HG03565 (cell line): Measurements from ENCODE around the gene PADI4.

Source experiments
- ATAC-seq: cut with Tn5 transposase; IDR thresholded peaks from one replicate; pipeline ENCODE4 v1.9.1; 2021; ENCODE audit warnings: mild to moderate bottlenecking, moderate library complexity; ENCODE audit not compliant: unreplicated experiment

PADI4 gene

DNA sequence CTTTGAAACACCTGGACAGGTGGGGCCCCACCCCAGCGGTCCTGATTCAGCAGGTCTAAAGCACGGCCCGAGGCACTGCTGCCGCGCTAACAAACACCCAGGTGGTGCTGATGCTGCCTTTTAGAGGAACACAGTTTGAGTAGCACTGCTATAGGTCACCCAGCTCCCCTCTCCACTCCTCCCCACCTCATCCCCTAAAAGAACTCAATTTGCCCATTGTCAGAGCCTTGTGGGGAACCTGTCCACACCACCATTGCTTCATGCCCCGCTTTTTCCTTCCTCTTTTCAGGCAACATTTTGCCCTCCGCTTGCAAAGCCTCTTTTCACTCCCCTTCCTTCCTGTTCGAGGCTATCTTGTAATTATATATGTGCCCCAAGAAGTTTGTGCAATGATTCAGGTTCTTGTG is 26.2 kb upstream of the PADI4 start:
- no peak for ATAC-seq

- ATAC-seq = no peak
Measured at GRCh38 chr1:17282836-17283235, 25.2 kb upstream of the PADI4 start.

- no peak for ATAC-seq
Measured at GRCh38 chr1:17286646-17287045, 21.4 kb upstream of the PADI4 start.

DNA sequence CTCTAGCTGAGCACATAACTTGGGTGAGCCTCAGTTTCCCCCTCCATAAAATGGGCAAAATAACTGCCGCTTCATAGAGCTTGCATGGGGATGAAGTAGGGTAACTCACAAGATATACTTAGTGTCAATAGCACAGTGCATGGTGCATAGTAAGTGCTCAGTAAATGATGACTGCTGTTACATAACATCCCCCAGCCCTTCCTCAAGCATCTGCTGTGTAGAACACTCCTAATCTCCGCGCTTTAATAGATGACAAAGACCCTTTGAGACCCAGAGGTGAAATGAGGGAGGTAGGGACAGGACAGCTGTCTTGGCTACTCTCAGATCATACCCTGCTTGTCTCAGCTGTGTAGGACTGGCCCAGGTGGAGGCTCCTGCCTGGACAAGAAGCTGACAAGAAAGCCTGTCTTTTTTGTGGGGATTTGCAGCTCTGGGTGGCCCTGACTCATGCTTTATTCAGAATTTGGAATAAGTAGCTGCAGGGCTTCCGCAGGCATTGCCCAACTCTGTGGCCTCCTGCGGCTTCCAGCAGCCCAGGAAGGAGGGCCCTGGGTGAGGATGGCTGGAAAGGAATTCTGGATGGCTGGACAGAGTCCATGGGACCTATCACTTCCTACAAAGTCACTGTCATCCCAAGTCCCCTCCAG is 20.7 kb upstream of the PADI4 start:
- ATAC-seq = no peak

- ATAC-seq = no peak
Measured at GRCh38 chr1:17289721-17290120, 18.3 kb upstream of the PADI4 start.

GRCh38 chr1:17290553-17290952 is 17.4 kb upstream of the PADI4 start:
- no peak for ATAC-seq

DNA sequence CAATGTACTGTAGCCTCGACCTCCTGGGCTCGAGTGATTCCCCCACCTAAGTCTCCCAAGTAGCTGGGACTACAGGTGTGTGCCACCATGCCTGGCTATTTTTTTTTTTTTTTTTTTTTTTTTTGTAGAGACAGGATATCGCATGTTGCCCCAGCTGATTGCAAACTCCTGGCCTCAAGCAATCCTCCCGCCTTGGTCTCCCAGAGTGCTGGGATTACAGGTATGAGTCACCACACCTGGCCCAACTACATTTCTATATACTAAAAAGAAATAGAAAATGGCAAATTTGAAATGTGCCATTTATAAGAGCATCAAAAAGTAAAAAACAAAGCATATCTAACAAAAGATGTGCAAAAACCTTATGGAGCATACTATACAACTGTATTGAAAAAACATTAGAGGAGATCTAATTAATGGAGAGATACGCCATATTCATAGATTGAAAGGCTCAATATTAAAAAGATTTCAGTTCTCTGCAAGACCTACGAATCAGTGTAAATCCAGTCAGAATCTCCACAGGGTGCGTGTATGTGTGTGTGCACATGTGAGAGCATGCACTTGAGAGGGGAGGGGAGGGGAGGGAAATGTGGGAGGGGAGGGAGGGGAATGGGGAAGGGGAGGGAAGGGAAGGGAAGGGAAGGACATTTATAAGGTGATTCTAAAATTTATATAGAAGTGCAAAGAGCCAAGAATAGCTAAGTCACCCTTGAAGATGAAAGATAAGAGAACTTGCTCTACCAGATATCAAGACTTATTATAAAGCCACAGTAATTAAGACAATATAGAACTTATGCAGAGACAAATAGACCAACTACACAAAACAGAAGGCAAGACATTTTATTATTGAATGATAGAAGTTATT is 15.5 kb upstream of the PADI4 start:
- no peak for ATAC-seq

DNA sequence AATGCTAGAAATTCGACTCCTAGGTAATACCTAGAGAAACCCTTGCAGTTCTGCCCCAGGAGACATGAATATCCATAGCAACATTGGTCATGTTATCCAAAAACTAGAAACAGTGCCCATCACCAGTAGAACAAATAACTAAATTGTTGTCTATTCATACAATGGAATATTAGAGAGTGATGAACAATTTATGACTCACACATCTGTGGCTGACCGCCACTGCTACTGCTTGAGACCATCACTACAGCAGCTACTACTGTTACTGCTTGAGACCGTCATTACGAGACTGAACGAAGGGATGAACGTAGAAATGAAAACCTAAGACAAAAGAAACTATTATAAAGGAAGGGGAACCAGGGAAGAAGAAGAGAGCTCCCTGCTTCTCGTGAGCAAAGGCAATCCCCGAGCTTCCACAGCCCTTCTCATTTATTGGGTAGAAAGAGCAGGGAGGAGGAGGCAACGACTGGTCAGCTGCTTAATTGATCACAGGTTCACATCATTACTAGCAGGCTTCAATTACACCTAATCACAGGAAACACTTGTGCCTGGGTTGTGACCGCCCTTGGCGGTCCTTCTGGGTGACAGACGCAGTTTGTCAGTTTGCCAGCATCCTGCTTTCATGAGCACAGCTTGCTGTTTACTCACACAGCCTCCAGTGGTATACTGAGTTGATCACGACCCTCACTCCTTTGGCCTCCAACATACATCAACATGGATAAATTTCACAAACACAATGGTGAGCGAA is 14.1 kb upstream of the PADI4 start:
- ATAC-seq = no peak

GRCh38 chr1:17295292-17295691 is 12.7 kb upstream of the PADI4 start:
- no peak for ATAC-seq

- ATAC-seq = no peak
Measured at GRCh38 chr1:17296086-17296485, 11.9 kb upstream of the PADI4 start.

DNA sequence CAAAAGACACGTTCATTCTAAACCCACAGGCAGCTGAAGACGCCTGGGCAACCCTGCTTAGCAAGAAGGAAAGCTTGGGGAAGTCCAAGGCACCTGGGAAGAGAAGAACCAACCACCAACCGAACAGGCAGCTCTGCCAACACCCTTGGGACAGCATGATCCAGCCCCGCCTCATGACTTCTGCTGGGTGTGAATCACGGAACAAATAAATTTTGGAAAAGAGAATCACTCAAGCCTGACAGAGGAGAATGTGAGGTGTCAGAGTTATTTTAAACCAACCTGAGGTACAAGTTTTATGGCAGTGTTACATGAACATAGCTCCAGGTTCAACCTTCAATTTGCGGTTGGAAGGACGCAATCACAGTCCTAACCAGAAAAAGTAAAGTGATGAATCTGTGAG is 10.0 kb upstream of the PADI4 start:
- no peak for ATAC-seq

GRCh38 chr1:17301767-17302166 is 6.2 kb upstream of the PADI4 start:
- no peak for ATAC-seq

DNA sequence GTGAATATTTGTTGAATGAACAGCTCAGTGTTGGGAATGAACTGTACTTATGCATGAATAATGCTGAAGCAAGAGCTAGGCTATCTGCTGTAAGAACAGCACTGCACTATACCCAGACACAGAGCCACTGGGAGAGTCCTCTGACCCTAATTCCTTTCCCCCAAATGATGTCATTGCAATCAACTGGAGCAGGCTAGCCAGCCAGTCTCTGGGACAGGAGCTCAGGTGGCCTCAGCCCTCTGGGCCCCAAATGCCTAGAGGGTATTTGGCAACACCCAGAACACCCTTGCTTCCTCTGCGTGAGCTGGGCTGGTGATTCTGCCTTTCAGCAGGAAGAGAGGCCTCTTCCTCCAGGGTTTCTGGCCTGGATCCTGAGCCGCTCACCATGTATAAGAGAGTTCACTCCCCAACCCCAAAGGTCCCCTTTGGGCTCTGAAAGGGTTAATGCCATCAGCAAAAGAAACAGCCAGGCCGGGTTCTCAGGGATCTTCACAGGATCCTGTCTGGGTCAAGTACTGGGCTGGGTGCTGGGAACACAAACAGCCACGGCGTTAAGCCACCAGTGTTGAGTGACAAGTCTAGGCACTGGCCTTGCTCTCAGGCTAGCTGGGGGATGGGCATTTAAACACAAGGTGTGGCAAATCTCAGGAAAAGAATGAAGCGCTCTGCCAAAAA is 3.7 kb upstream of the PADI4 start:
- no peak for ATAC-seq

- no peak for ATAC-seq
Measured at GRCh38 chr1:17304826-17305175, 3.2 kb upstream of the PADI4 start.

DNA sequence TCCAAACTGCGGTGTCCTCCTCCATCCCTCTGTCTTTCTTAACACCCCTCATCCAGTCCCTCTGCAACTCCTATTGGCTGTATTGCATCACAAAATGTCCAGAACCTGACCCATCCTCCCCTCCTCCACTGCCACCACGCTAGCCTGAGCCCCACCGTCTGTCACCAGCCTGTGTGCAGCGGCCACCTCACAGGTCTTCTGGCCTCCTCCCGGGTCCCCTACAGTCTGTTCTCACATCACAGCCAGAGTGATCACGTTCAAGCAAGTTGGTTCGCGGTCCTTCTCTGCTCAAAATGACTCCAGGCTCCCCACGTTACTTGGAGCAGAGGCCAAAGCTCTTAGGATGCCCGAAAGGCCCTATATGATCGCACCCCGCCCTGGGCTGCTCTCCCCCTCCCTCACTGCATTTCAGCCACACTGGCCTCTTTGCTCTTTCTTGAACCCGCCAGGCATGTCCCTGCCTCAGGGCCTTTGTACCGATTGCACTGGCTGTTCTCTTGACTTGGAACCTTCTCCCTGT is 2.4 kb upstream of the PADI4 start:
- ATAC-seq = no peak

- ATAC-seq = no peak
Measured at GRCh38 chr1:17306407-17306806, 1.6 kb upstream of the PADI4 start.

DNA sequence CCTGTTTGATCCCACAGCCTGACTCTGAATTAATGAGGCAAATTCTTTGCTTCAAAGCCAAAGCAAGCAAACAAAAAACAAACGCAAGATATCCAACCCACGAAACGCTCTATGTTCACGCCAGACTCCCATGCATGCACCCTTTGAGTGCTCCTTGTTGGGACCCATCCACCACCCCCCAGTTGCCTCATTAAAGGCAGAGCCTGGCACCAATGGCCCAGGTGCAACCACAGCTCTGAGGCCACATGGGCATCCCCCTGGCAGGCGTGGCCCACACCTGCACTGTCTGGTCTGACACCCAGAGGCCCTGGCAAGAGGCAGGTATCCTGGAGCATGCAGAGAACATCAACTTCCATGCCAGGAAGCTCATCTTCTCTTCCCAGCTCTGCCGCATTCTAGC is 1.1 kb upstream of the PADI4 start:
- no peak for ATAC-seq

DNA sequence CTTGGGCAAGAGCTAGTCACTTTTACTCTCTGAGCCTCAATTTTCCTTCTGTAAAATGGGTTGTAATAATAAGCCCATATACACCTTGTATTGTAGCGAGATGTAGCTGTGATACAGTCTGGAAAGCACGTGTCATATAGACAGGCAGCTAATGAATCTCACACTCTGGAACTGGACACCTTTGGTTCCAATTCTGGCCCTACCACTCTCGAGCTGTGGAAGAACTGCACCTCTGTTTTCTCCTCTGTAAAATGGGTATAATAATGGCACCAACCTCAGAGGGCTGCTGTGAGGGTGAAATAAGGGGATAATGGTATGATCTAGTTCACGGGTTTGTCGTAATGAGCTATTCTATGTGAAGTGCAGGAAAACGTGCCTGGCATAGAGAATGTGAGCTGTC is 668 bp upstream of the PADI4 start:
- ATAC-seq = no peak

DNA sequence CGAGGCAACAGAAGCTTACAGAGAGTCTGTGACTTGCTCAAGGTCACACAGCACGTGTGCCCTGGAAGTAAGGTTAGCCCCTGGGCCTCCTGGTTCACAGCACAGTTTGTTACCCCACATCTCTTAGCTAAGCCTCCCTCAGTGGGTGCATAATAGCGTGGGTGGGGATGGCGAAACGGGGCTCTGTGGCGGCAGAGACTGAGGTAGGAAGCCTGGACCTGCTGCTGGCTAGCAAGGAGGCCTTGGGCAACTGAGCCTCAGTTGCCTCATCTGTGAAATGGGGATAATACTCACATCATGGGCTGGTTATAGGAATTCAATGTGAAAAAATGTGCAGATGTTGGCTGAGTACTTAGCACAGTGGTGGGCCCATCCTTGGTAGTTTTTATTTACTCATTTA is 596 bp downstream of the PADI4 start:
- ATAC-seq = no peak

- no peak for ATAC-seq
Measured at GRCh38 chr1:17309426-17310067, 1.6 kb downstream of the PADI4 start.
